ENCODE data around the gene ZBED3.

GRCh38 chr5:77104813-77105212 is 17.7 kb upstream of the ZBED3 start:
- TF ChIP-seq TAF1 (IDR thresholded peaks at IDR 0.05; ENCODE audit: borderline replicate concordance, insufficient read depth, low read length) (no peak), POLR2AphosphoS5 (IDR thresholded peaks at IDR 0.05; ENCODE audit: low read depth, low read length) (no peak), REST (IDR thresholded peaks at IDR 0.05; ENCODE audit: insufficient read depth in 1 of 2, low read depth in 2 of 2, low read length in 2 of 2) (no peak)
